ENCODE results near the gene F2R. TPM values are rescaled to one million over a fixed set of nuclear protein-coding genes. Genes with fewer than 3 reads are reported as not detected.

F2R gene
- total RNA-seq, 2 experiments from 2014 or later, result 2.5 to 3.5 TPM

DNA sequence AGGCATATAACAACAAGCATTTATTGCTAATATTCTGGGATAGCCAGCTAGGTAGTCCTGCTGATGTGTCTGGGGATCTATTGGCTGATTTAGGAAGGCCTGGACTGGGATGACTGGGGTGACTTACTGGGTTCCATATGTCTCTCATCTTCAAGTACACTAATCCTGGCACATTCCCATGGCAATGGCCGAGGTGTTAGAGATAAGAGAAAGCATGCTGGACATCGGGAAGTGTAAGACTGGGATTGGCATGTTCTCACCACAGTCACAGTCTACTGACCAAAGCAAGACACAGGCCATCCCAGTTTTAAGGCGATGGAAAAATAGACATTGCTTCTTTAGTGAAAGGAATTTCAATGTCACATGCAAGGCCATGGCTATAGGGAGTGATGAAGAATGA, 29.7 kb downstream of the F2R start:
- no peak for DNase-seq
- Mint-ChIP-seq H3K9me3 (no peaks in the 10 kb centered on the region), H3K4me3 (no peak overlapping the region), H3K27ac (no peak overlapping the region), H3K27me3 (peaks cover 1% of the 10 kb centered on the region), H3K36me3 (ENCODE audit: low read depth) (no peaks in the 10 kb centered on the region), H3K4me1 (ENCODE audit: low read depth) (peaks cover 4% of the 10 kb centered on the region)
- ChIA-PET CTCF (interaction anchor here (2.5 kb wide), 1 partner anchor 29 kb away, joined by 13 read pairs; no protein-coding TSS in a partner anchor), POLR2A (interaction anchor here (1.1 kb wide), 1 partner anchor 9 kb away, joined by 3 read pairs; no protein-coding TSS in a partner anchor)
- intact Hi-C loops (cut with micrococcal nuclease), result no loop called here
- TF ChIP-seq, protein P1, sequence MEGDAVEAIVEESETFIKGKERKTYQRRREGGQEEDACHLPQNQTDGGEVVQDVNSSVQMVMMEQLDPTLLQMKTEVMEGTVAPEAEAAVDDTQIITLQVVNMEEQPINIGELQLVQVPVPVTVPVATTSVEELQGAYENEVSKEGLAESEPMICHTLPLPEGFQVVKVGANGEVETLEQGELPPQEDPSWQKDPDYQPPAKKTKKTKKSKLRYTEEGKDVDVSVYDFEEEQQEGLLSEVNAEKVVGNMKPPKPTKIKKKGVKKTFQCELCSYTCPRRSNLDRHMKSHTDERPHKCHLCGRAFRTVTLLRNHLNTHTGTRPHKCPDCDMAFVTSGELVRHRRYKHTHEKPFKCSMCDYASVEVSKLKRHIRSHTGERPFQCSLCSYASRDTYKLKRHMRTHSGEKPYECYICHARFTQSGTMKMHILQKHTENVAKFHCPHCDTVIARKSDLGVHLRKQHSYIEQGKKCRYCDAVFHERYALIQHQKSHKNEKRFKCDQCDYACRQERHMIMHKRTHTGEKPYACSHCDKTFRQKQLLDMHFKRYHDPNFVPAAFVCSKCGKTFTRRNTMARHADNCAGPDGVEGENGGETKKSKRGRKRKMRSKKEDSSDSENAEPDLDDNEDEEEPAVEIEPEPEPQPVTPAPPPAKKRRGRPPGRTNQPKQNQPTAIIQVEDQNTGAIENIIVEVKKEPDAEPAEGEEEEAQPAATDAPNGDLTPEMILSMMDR (IDR thresholded peaks at IDR 0.05), result no peak
- ATAC-seq, result no peak

GRCh38 chr5:76746677-76747076, 30.8 kb downstream of the F2R start:
- Mint-ChIP-seq H3K4me1 (ENCODE audit: low read depth) (no peaks in the 10 kb centered on the region), H3K4me3 (no peak overlapping the region), H3K36me3 (ENCODE audit: low read depth) (no peaks in the 10 kb centered on the region), H3K9me3 (no peaks in the 10 kb centered on the region), H3K27me3 (peaks cover 1% of the 10 kb centered on the region), H3K27ac (no peak overlapping the region)
- POLR2A ChIA-PET, result no interaction called here
- TF ChIP-seq, protein P1 (IDR thresholded peaks at IDR 0.05), result no peak
- DNase-seq, result no peak
- no peak for ATAC-seq
- intact Hi-C loops (cut with micrococcal nuclease), result no loop called here
- CTCF ChIA-PET, result no interaction called here

DNA sequence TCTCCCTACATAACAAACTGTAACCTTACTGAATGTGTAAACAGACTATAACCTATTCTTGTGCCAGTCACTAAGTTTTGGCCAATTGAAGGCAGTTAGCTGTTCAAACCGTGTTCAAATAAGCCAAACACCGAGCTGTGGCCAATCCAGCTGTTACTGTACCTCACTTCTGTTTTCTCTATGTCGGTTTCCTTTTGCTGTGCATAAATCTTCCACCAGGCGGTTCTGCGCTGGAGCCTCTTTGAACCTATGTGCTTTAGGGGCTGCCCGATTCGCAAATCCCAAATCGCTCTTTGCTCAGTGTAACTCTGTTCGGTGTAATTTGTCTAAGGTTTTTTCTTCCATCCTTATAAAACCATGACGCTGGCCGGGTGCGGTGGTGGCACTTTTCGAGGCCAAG, 31.8 kb downstream of the F2R start:
- Mint-ChIP-seq H3K36me3 (ENCODE audit: low read depth) (no peaks in the 10 kb centered on the region), H3K4me1 (ENCODE audit: low read depth) (no peaks in the 10 kb centered on the region), H3K27me3 (peaks cover 1% of the 10 kb centered on the region), H3K9me3 (no peaks in the 10 kb centered on the region), H3K4me3 (no peak overlapping the region), H3K27ac (no peak overlapping the region)
- TF ChIP-seq, protein P1 (IDR thresholded peaks at IDR 0.05), result no peak
- DNase-seq, result no peak
- intact Hi-C loops (cut with micrococcal nuclease), result no loop called here
- no peak for ATAC-seq
- ChIA-PET POLR2A (no interaction called here), CTCF (interaction anchor here (0.7 to 1.3 kb wide), 2 partner anchors 27 to 33 kb away, joined by 4 to 5 read pairs; no protein-coding TSS in a partner anchor)

DNA sequence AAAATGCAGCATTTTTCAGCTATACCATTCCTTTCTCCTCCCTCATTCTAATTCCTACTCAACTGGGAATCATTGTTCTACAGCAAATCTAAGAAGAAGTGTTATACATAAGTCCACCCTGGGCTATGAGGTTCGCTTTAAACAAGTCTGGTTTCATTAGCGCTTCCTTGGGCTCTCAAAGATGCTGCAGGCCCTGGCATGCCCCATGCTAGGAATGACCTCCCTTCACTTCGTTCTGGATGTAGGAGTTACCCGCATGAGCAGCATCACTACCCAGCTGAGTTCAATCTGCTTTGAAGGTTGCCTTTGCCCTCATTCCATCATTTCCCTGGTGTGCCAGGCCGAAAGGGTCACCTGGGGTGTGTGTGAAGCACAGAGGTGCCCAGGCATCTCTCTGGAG, 35.4 kb downstream of the F2R start:
- Mint-ChIP-seq H3K9me3 (no peaks in the 10 kb centered on the region), H3K27ac (no peak overlapping the region), H3K4me3 (no peak overlapping the region), H3K36me3 (ENCODE audit: low read depth) (no peaks in the 10 kb centered on the region), H3K27me3 (peaks cover 1% of the 10 kb centered on the region), H3K4me1 (ENCODE audit: low read depth) (no peaks in the 10 kb centered on the region)
- DNase-seq, result no peak
- POLR2A ChIA-PET, result no interaction called here
- TF ChIP-seq, protein P1 (IDR thresholded peaks at IDR 0.05), result no peak
- CTCF ChIA-PET, result interaction anchor here (1.5 kb wide), 1 partner anchor 23 kb away, joined by 3 read pairs; no protein-coding TSS in a partner anchor
- ATAC-seq, result no peak
- intact Hi-C loops (cut with micrococcal nuclease), result no loop called here

DNA sequence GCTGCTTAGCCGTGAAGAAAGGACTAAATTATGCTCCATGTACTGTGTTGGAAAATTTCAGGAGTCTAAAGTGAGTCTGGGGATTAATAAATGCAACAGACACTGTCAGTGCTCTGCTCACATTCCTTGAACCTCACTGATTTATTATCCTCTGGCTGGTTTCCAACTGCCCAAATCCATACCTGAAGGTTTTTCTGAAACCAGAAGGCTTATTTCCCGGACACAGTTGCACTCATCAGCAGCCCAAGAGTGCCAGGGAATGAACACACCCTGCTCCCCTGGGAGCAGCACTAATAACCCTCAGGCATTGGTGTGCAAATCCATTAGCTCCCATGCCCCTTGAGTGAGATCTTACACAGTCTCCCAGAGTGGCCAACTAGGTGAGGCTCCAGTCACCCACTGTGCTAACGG, 38.7 kb downstream of the F2R start:
- Mint-ChIP-seq H3K27me3 (no peaks in the 10 kb centered on the region), H3K36me3 (ENCODE audit: low read depth) (no peaks in the 10 kb centered on the region), H3K4me3 (no peak overlapping the region), H3K9me3 (no peaks in the 10 kb centered on the region), H3K4me1 (ENCODE audit: low read depth) (no peaks in the 10 kb centered on the region), H3K27ac (no peak overlapping the region)
- DNase-seq (no peak), ATAC-seq (no peak)
- TF ChIP-seq, protein P1 (IDR thresholded peaks at IDR 0.05), result no peak
- intact Hi-C loops (cut with micrococcal nuclease), result no loop called here
- CTCF ChIA-PET, result interaction anchor here (0.8 kb wide), 1 partner anchor 20 kb away, joined by 3 read pairs; no protein-coding TSS in a partner anchor
- POLR2A ChIA-PET, result no interaction called here
